ENCODE data around the gene TTC39A.

The TTC39A gene

DNA sequence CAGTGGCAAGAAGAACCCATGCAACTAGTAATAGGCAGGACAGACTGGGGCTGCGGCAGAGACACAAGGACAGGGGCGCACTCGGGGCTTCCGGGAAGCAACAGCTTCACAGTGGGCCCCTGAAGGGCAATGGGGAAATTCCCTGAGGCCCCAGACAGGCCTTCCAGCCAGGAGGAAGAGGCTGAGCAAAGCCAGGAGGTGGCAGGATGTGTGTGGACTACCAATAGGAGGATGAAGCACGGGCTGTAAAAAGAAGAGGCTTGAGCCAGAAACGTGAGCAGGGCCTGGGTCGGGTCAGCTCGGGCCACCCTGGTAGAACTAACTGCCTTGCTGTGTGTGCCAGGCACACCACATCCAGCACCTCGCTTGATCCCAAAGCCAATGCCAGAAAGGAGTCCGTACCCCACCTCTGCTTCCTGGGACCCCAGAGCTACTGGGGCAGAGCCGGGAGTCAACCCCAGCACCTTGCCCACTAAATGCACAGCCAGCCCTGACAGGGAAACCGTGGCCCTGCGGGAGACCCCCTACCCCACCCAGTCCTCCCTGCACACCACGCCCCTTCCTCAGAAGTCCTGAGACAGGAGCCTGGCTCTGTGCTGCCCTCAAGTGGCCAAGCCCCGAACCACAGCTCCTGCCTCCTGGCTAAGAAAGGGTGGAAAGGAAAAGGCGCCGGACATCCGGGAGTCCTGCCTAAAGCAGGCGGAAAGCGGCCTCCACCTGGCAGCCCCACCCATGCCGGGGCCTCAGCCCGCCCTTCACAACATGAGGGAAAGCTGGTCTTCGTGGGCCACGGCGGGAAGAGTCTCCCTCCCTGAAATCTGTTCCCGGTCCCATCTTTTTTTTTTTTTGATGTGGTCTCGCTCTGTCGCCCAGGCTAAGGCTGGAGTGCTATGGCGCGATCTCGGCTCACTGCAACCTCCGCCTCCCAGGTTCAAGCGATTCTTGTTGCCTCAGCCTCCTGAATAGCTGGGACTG lies 33.7 kb downstream of the TTC39A start:
- DNase-seq, result peak; percentile 63 to 78

DNA sequence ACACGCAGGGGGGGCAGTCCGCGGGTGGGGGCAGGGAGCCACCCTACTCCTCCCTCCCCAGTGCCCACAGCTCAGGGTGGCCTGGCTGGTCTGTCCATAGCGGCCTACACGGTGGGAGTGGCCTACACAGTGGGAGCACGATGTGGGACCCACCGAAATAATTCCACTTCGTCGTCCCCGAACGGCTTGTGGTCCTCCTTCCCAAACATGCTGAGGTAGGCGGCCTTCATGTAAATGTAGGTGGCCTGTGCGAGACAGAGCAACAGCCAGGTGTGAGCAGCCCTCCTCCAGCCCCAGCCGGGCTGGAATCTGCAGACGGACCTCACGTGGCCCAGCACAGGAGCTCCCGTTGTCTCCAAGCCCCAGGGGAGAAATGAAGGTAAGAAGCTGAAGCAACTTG lies 34.4 kb downstream of the TTC39A start:
- no peak for DNase-seq

DNA sequence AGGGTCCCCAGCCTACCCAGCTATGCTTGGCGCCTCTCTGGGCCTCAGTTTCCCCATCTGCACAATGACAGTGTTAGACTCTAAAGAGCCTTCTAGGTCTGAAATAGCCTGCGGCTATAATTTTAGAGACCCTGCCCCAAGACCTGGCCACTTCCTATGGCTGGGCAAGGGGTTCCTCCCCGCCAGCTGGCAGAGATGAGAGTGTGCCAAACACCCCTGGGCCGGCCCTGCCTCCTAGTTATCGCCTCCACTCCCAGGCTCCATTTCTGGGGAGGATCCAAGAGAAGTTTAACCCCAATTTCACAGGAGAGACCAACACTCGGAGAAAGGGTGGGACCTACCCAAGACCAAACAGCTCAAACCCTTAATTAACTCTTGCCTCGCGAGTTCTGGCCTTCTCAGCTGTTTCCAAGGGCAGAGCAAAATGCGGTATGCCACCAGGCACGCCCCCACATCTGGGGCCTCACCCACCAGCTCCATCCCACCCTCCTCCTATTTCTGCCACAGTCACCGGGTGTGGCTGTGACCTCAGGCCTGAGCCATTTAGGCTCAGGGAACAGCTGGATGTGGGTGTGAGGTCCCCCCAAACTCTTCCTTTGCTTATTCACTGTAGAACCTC lies 35.7 kb downstream of the TTC39A start:
- DNase-seq, result no peak

DNA sequence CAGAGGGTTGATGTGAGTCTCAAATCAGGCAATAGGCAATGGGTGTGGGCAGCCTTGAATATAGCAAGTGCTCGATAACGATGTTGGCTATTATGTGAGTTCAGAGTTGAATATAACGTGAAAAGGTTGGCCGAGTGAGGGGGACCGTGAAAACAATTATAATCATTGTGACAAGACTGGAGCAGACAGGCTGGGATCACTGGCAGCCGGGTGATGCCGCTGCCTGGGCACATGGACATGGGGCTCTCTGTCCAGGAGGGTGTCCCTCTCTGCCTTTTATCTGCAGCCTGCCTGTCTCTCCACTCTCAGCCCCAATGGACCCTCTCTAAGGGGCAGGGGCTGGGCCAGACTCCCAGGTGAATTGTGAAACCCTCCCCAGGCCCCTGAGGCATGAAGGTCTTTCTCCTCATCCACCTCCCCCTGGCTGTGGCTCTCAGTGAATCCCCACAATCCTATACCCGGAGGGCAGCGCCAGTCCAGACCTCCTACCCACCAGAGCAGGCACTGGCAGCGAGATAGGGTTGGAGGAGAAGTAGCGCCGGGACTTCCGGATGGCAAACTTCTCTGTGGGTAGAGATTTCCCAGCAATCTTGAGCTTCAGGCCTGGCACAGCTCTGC lies 36.4 kb downstream of the TTC39A start:
- DNase-seq, result no peak

DNA sequence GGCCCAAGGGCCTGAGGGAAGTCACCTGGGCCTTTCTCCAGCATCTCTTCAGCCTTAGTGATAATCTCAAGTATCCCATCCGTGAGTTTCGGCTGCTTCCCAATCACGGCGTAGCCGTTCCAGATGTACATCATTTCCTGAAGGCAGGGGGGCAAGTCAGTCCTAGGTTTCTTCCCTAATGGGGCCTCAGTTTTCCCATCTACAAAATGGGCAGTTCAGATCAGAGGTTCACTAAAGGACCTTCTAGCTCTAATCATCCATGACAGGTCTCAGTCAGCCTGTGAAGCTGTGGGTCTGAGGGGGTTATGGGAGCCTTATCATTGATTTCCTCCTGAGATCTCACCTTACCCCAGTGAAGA lies 39.9 kb downstream of the TTC39A start:
- DNase-seq, result no peak

DNA sequence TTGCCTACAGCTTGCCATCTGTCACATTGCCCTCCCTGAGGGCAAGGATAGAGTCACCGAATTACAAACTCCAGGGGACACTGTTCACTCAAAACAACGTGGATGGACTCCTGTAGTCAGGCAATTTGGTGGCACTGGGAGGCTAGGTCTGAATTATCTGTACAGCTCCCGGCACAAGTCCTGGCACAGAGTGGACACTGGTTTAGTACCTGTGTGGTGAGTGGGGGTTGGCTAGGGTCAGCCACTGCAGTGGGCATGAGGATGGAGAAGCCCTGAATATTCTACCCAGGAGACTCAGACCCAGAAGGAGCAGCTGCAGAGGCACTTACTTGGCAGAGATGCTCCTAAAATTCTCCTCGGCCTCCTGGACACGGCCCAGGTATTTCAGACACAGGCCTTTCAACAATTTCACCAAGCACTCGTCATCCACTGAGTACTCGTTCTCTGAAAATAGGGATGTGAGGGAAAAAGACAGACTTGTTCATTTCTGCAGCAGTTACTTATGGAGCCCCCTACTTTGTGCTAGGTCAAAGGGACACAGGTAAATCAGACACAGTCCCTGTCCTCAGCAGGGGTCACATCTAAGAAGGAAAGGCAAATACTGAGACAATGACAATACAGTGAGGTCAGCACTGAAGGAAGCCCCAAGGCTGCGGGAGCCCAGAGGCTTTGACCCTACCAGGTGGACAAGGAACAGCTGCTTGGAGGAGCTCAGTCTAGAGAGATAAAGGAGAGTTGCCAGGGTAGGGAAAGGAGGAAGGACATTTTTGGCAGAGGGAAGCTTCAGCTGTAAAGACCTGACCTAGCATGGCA lies 40.5 kb downstream of the TTC39A start:
- no peak for DNase-seq

DNA sequence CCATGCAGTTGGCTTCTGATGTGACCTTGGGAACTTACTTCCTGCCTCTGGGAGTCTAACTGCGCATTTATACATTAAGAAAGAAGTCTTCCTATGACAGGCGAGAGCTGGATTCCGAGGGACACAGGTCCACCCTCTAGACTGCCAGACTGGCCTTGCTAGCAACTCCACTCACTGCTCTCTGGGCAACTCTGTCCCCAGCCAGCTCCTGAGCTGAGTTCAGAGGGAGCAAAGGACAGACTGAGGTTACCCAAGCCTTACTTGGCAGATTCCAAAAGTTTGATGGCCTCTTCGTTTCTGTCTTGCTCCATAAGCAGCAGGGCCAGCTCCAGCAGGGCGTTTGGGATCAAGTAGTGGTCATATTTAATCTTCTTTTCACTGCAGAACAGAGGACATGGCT lies 41.8 kb downstream of the TTC39A start:
- DNase-seq, result no peak

DNA sequence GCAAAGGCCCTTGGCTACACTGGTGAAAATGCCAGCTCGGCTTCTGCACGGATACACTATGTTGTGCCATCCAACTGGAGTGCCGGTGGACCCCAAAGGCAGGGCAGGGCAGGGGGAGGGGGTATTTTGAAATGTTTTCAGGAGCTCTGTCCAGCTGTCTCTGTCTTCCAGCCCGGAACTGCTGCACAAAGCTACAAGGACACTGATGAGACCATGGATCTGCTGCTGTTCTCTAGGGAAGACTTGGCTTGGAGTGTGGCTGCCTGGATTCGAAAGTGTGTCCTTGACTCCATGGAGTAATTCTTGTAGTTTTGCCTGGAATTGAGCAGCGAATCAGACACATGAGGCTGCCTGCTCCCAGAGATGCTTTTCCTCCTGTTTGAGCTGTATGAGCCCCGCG lies 42.4 kb downstream of the TTC39A start:
- no peak for DNase-seq

DNA sequence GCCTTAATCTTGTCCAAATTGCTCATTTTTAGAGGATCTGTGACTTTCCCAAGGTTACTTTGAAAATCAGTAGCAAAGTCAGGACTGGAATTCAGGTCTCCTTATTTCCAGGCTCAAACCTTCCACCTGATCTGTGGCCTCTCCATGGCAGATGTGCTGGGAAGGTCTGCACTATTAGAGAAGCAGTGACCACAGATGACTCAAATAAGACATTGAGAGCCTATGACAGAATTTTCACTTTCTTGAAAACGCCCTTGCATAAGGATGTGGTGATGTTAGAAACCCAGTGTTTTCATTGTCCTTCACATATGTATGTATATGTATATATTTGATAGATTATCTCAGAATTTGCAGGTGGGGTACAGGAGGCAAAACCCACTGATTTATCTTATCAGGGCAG lies 45.3 kb downstream of the TTC39A start:
- no peak for DNase-seq

DNA sequence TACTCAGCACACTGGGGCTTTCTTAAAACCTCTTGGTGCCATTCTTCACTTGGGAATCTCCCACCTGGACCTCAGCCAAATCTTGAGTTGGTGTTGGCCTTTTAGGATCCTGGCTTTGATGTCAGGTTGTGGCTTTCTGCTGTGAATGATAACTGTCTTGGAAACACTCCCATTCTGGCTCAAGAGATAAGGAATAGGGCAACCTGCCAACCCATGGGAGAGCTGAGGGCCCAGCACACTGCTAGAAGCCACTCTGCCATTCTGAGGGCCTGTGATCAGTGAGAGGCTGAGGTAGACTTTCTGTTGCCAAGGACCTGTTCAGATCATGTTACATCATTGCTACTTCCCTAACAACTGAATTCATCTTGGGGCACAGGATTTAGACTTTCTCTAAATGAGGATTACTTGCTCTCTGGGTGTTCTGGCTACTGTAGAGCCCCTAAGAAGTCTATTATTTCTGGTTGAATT lies 45.8 kb downstream of the TTC39A start:
- DNase-seq, result peak; percentile 18 to 66

DNA sequence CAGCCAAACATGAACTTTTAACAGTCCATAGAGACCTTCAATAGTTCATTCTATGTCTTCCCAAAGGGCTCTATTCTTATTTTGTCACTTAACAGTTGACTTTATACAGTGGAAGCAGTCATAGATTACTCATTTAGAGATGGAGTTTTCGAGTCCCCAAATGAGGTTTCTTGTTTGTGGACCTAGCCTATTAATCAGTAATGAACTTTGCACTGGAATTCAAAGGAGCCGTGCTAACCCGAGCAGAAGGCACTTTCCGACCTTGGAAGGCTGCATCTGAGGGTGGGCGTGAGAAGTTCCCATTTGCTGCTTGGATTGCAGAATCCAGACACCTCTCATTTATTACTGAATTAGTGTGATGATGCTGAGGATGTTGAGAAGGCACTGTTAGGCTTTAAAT lies 46.4 kb downstream of the TTC39A start:
- no peak for DNase-seq

DNA sequence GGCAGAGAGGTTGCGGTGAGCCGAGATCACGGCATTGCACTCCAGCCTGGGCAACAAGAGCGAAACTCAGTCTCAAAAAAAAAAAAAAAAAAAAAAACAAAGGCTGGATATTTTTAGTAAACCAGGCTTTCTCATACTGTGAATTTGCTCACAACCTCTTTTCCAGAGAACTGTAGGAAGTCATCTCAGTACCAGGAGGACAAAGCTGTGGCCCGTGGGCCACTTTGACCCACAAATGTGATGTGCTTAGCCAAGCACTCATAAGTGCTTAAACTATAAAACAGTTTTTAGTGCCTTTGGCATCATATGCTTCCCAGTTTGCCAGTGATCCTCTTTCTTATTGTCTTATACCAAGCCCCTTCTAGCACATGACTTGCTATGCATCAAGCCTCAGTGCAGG lies 47.8 kb downstream of the TTC39A start:
- DNase-seq, result no peak

DNA sequence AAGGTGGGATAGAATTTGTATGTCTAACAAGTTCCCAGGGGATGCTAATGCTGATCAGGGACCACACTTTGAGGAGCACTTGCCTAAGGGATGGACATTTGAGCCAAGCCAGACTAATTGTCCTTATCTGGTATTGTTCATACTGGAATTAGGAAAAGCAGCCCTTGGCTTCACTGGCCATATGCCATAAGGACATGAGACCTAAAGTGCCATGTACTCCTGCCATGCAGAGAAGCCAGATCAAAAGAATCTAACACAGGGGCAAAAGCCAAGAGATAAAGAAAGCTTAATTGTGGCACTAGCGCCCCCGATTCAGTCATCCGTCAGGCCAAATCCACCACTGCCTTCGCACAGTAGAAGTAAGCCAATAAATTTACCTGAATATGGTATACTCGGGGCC lies 48.6 kb downstream of the TTC39A start:
- DNase-seq, result no peak

DNA sequence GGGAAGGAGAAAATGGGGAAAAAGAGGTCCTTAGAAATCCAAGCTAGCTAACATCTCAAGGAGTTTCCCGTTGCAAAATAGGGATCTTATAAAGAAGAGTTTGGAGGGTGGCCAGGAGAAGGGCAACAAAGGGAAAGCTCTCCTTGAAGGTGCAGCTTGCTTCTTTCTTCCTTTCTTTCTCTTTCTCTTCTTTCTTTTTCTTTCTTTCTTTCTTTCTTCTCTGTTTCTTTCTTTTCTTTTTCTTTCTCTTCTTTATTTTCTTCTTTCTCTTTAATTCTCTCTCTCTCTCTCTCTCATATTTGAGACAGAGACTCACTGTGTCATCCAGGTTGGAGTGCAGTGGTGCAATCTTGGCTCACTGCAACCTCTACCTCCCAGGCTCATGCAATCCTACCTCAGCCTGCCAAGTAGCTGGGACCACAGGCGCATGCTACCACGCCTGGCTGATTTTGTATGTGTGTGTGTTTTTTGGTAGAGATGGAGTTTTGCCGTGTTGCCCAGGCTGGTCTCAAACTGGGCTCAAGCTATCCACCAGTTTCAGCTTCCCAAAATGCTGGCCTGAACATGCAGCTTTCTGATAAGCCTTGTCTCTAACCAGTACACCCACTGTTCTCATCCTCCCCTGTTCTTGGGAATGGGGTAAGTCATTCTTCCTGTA lies 49.9 kb downstream of the TTC39A start:
- no peak for DNase-seq

DNA sequence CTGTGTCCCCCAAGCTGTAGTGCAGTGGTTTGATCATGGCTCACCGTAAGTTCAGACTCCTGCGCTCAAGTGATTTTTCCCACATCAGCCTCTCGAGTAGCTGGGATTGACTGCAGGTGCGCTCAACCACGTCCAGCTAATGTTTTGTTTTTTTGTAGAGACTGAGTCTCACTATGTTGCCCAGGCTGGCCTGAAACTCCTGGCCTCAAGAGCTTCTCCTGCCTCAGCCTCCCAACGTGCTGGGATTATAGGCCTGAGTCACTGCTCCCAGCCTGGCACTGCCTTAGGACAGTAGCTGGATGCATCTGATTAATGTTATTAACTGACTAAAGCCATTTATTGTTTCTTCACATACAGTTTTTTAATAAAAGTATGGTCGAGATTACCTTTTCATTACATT lies 54.1 kb downstream of the TTC39A start:
- peak in 1 of 2 experiments; percentile 4 for DNase-seq

DNA sequence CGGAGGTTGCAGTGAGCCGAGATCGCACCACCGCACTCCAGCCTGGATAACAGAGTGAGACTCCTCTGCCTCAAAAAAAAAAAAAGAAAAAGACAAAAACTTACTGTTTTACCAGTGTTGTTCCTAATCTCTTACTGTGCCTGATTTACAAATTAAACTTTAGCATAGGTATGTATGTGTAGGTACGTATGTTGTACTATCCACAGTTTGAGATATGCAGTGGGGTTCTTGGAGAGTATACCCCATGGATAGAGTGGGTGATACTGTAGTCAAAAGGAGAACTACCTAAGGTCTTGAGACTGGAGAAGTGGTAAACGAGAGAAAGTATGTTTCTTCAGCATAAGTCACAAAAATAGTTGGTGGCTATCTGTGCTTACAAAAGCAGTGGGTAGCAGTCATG lies 55.7 kb downstream of the TTC39A start:
- DNase-seq, result no peak

DNA sequence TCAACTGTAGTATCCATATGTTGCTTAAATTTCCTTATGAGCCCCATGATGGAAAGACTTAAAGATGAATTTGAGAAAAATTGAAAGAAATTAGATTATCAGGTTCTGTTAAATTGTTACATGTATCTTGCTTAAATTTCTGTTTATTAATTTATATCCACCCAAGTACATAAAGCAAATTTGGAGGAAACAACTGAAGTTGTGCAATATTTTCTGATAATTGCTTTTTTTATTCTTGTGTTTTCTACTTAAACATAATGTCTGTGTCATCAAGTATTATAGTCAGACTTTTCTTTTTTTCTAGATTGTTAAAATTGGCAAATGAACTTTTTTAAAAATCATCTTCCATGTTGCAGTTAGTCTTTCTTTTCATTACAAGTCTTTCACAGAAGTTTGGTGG lies 57.4 kb downstream of the TTC39A start:
- no peak for DNase-seq

DNA sequence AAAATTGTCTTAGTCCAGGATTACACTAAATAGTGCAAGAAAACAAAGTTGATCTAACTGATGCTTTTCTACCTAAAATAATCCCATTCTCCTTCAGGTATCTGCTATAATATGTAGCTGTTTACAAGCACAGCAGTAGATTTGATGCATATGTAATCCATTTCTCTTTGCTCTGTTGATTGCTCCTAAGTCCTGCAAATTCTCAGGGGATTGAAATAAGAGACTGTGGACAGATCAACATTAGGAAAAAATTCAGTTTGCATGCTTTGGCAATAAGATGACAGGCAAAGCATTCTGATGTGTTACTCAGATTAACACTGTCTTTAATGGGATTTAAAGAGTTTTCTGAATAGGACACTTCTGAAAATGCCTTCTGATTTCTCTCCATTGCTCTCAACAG lies 59.6 kb downstream of the TTC39A start:
- DNase-seq, result no peak

DNA sequence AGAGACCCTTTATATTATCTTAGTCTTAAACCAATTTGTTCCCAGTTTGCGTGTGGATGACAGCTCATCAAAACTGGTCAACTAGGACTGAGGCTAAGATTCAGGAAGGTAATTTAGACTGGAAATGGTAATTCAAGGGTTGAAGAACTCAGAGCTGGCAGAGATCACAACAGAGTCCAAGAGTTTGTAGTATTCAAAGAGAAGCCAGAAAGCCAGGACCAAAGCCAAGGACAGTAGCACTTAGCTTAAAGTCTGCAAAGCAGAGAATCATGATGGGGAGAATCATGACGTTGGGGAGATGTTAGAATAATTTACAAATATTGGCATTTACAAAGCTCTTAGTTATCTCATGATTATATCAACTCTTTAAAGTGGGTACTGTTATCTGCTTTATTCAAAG lies 61.7 kb downstream of the TTC39A start:
- DNase-seq, result no peak

DNA sequence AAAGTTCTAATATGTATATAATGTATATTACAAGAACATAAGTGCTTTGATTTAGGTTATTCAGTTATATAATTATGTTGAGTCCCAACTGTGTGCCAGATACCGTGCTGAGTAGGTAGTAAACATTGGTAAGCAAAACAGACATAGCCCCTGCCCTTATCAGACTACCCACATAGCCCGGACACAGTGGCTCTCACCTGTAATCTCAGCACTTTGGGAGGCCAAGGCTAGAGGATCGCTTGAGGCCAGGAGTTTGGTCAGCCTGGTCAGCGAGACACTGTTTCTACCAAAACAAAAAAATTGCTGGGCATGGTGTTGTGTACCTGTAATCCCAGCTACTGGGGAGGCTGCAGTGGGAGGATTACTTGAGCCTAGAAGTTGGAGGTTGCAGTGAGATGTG lies 63.6 kb downstream of the TTC39A start:
- no peak for DNase-seq

DNA sequence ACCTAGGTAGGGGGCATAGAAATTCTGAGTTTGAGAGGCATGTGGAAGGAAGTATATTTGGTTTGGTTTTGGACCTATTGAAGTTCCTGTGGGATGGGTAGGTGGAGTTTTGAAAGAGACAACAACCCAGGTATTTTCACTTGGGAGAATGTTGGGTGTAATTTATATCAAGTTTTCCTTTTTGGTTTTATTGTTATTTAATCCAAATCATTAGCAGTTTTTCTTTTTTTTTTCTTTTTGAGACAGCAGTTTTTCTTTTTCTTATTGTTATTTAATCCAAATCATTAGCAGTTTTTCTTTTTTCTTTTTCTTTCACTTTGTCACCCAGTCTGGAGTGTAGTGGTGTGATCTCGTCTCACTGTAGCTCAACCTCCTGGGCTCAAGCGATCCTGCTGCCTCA lies 64.2 kb downstream of the TTC39A start:
- DNase-seq, result no peak

DNA sequence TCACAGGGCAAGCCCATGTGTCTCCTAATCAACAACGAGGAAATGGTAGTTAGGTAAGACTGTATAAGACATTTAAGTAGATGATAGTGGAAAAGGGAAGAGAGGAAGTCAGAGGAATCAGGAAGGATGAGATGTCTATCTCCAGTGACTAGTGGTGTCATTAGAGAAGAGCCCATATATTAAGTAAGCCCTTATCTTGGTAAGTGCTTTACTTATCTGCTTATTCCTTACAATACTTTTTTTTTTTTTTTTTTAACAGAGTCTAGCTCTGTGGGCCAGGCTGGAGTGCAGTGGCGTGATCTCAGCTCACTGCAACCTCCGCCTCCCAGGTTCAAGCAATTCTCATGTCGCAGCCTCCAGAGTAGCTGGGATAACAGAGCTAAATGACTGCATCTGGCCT lies 64.7 kb downstream of the TTC39A start:
- DNase-seq, result no peak

DNA sequence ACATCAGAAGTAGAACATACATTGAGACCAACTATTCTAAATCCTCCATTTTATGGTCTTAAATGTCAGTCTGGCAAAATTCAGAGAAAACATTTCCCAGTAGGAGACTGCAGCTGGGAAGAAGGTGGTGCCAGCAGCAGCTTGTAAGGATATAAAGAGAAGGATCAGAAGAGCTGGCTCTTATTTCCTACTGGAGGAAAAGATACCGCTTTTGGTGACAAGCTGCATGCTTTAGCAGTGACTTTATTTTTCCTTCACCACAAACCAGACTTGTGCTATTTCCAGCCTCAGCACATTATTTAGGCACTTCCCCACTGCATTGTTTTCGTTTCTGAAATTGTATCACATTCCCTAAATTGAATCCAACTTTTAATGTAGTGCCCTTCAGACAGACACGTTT lies 65.9 kb downstream of the TTC39A start:
- no peak for DNase-seq

Data from NCI-H187 (cell line).